GM18861 (cell line): Measurements from ENCODE around the gene GMEB2.
A peak's percentile ranks its signal among the peaks of the same experiment; 100 is the strongest.
"Not testable (repeated sequence)": the region's sequence is repeated elsewhere in the genome, so short reads cannot be mapped to it uniquely, and the experiment has no call there.

Experiments used
- ATAC-seq: cut with Tn5 transposase; IDR thresholded peaks from one replicate; pipeline ENCODE4 v1.9.1; 2021; ENCODE audit not compliant: unreplicated experiment

The GMEB2 gene

DNA sequence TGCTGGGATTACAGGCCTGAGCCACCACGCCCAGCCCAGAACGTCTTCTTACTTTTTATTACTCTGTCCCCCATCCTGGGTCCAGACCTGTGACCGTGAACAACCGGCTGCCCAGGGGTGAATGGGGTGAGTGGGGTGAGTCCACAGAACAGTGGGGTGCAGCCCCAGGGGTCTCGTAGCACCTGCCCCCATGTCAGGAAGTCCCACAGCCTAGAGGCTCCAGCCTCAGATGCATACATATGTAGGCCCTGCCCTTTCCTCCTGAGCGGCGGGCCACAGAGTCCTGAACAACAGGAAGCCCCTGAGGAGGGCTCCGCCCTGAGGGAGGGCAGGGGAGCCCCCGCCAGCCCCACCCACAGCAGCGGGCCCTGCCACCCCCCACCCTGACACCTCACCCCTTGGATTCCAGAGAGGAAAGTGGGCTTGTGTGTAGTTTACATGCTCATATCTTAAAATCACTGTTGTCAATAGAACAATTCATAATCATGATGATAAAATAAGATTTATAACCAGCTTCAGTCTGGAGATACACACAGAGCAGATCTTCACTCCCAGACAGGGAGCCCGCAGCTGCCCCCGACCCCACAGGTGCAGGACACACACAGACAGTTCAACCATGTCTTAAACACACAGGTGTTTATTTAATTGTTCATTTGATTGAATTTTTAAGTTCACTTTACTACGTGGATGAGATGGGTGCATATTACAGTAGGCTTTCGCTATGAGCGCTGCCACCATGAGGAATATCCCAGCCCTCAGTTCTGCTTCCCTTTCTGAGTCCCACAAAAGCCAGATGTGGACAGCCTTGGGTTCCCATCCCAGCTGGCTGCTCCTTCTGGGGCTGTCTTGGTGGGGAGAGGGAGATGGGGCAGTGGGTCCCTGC, 12.4 kb upstream of the GMEB2 start:
- no peak for ATAC-seq

DNA sequence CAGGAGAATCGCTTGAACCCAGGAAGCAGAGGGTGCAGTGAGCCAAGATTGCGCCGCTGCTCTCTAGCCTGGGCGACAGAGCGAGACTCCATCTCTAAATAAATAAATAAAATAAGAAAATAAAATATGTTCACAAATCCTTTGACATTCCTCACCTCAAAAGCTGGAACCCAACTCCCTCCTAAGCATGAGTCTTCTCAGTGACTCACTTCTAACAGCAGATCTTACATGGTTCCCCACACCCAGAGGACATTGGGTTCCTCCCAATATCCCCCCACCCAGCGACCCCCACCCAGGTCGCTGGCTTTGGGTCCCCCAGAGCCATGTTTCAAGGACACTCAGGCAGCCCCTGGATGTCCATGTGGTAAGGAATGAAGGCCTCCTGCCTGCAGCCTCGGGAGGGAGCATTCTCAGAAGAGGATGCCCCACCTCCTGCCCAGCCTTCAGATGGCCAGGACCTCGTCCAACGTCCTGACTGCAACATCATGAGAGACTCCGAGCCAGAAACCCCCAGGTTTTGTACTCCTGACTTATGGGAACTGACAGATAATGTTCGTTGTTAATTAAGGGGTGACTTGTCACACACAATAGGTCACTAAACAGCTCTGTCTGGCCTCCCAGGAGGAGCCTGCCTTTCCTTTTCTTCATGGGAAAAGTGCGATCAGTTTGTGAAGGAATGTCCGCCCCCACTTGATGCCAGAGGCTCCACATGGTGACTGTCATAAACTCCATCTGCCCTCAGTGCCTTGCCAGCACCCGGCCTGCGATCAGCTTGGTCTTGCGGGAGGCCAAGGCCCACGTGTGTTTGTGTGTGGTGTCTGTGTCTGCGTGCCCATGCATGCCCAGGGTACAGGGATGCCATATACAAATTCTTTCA, 10.1 kb upstream of the GMEB2 start:
- no peak for ATAC-seq

DNA sequence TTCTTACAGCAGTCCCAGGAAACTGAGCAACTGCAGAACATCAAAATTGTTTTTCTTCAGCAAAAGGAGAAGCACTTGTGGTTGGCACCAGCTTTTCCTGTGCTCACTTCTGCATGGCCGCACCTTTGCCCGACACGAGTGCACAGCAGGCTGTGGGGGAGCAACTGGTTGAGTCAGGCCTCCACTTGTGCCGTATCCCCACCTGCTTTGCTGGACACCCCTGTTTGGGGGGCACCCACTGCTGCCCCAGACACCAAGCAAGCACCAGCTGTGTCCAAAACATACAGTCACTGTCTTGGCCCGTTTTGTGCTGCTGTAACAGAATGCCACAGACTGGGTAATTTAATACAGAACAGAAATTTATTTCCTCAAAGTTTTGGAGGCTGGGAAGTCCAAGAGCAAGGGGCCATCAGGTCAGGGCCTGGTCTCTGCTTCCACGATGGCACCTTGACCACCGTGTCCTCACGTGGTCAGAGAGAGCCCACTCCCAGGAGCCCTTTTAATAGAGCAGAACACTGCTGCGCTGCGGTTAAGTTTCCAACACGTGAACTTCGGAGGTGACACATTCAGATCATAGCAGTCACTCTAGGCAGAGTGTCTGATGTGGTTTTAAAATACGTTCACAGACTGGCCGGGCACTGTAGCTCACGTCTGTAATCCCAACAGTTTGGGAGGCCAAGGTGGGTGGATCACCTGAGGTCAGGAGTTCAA, 8.7 kb upstream of the GMEB2 start:
- peak; percentile 47 for ATAC-seq

DNA sequence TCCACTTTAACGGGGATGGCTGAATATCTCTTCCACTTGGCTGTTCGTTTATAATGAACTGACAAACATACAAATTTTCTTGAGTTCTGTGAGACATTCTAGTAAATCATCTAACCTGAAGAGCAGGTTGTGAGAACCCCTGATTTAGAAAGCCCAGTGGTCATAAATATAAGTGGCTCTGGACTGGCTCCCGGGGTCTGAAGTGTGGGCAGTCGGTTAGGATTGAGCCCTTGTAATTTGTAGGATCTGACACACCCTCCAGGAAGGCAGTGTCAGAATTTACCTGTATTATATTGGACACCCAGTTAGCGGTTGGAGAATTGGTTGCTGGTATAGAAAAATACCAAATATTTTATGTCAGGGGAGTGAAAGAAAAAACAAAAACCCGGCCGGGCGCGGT, 6.8 kb upstream of the GMEB2 start:
- no peak for ATAC-seq

DNA sequence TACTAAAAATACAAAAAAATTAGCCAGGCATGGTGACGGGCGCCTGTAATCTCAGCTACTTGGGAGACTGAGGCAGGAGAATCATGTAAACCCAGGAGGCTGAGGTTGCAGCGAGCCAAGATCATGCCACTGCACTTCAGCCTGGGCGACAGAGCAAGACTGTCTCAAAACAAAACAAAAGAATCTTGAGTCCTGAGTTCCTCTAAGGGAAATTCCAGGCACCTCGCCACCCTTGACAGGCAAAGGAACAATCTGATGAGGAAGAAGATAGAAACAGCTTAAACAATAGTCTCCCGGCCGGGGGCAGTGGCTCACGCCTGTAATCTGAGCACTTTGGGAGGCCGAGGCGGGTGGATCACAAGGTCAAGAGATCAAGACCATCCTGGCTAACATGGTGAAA, 4.5 kb upstream of the GMEB2 start:
- not testable (repeated sequence) for ATAC-seq

DNA sequence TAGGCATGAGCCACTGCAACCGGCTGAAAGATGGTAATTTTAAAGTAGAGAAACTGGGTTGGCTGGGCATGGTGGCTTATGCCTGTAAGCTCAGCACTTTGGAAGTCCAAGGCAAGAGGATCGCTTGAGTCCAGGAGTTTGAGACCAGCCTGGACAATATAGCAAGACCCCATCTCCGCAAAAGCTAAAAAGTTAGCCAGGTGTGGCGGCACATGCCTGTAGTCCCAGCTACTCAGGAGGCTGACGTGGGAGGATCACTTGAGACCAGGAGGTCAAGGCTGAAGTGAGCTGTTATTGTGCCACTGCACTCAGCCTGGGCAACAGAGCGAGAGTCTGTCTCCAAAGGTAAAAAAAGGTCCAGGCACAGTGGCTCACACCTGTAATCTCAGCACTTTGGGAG, 4.1 kb upstream of the GMEB2 start:
- ATAC-seq = not testable (repeated sequence)

DNA sequence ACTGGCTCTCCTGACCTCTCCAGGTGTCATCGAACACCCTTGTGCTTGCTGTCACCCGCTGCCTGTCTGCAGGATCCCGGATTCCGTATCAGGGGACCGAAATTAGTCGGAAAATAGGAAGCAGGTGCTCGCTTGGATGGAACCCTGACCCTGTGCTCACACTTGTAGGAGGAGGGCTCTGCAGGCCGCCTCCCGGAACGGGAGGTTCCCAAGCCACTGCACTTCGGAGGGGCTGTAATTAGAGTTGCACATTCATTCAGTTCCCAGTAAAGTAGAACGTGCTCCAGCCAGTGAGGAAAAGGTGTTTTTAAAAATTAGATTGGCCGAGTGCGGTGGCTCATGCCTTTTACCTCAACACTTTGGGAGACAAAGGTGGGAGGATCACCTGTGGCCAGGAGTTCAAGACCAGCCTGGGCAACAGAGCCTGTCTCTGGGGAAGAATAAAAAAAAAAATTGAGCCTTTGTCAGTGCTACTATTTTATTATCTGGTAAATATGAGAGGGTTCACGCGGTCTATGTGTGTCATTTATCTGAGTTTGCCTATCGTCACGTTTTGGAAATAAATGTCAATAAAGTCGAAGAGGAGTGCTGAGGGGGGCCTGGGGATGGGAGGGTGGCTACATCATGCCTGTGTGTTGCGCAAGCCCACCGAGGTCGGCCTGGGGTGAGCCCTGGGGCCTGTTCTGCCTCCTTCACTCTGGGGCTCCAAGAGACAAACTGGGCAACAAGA, 1.5 kb upstream of the GMEB2 start:
- ATAC-seq = no peak

DNA sequence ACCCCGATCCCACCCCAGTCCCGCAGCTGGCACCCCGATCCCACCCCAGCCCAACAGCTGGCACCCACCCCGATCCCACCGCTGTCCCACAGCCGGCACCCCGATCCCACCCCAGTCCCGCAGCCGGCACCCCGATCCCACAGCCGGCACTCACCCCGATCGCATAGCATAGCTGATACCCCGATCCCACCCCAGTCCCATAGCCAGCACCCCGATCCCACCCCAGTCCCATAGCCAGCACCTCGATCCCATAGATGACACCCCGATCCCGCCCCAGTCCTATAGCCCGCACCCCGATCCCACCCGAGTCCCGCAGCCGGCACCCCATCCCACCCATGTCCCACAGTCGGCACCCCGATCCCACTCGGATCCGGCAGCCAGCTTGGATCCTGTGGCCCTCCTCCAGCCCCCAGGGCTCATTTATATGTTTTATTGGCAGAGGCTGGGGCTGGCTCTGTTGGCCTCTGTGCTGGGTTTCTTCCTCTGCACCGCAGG, 897 bp upstream of the GMEB2 start:
- ATAC-seq = no peak

DNA sequence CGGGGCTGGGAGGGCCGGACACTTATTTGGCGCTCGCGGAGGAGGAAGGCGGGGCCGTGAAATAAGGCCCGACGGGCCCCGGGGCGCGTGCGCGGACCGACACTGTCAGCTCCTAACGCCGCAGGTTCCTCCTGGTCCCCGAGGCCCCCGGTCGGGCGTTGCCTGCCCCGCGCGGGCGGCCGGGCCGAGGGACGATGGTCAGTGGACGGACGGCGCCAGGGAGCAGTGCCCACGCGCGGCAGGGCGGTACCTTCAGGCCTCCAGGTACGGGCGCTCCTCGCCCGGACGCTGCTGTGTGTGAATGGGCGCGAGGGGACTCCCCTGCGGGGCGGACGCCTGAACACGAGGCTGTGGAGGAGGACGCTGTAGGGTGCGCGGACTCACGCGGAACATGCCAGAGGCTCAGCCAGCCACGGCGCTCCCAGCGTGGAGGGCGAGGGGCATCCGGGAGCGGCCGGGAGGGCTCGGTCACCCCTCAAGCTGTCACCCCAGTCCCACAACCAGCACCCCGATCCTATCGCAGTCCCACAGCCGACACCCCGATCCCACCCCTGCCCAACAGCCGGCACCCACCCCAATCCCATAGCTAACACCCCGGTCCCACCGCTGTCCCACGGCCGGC, 339 bp upstream of the GMEB2 start:
- ATAC-seq = peak; percentile 72

DNA sequence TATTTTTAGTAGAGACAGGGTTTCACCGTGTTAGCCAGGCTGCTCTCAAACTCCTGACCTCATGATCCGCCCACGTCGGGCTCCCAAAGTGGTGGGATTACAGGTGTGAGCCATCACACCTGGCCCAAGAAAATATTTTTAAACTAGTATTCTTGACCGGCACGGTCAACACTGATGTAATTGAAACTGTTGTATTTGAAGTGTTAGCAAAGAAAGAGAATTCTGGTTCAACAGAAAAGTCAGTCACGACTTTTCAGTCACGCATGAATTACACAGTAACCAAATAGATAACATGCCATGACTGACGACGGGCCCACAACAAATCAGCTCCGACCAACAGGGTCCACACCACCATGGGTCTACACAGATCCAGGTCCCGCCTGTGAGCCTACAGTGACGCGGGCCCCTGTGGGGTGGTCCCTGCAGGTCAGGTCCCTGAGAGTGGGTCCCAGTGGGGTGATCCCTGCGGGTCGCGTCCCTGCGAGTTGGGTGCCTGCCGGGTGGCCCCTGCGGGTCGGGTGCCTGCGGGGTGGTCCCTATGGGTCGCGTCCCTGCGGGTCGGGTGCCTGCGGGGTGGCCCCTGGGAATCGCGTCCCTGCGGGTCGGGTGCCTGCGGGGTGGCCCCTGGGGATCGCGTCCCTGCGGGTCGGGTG, 1.0 kb downstream of the GMEB2 start:
- ATAC-seq = no peak

DNA sequence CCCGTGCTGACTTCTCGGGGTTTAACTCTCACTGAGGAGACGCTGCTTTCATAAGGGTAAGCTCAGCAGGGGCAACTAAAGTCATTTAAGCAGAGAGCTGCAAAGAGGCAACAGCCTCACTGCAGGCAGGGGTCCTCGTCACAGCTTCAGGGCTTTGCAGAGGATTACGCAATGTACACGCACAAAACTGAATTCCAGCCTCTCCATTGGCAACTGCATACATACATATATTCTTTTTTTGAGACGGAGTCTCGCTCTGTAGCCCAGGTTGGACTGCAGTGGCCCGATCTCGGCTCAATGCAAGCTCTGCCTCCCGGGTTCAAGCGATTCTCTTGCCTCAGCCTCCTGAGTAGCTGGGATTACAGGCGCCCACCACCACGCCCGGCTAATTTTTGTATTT, 2.4 kb downstream of the GMEB2 start:
- no peak for ATAC-seq

DNA sequence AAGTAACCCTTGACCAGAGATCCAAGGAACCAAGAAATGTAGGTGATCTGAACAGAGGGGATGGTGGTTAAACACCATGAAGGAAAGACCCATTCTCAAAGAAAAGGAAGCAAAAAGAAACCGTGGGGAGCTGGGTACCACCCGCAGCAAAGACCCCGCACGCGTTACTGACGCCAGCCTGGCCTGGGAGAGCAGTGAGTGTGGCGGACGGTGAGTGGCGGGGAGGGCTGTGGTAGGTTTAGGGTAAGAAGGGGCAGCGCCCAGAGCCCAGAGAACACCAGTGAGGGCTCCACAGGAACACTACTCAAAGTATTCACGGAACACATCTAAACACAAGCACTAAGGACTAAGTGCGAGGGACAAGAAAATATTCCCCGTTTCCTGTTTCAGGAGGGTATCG, 4.2 kb downstream of the GMEB2 start:
- ATAC-seq = no peak

DNA sequence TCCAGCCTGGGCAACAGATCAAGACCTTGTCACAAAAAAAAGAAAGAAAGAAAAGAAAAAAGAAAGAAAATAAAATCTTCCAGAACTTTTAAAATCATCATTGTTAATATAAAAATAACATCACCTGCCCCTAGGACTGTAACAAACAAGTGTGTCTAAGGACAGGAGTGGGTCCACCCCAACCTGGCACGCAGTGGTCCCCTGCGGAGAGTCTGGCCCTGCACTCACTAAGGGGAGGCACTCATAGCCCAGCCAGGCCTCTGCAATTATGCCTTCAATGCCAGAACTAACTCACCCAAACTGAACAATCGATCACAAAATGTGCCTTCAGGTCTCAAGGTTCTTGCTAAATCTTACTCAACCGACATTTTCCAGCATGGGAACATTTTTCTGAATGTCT, 4.8 kb downstream of the GMEB2 start:
- ATAC-seq = no peak

DNA sequence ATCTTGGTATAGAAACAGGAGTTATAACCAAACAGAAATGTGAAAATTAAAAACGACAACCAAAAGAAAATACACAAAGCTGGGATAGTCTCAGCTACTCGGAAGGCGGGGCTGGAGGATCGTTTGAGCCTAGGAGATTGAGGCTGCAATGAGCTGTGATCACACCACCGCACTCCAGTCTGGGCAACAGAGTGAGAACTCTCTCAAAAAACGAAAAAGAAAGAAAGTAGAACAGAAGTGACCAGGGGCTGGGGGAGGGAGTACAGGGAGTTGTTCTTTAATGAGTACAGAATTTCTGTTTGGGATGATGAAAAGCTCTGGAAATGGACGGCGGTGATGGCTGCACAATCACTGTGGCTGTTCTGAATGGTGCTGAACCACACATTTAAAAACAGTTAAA, 5.9 kb downstream of the GMEB2 start:
- no peak for ATAC-seq

DNA sequence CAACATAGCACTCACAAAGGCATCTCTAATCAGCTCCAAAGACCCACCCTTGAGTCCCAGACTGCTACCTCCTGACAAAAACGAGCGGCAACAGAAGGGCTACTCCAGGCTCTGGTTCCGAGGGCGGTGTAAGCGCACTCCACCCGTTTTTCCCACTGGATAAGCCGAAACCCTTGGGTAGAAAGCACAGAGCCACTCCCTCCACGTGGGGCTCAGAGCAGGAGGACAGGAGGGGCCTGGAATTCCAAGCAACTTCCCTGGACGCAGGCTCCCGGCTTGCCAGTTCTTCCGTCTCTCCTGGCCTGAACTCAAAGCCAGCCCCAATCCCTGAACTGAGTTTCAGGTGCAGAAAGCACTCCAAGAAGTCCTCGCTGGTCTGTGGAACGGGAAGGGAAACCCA, 7.4 kb downstream of the GMEB2 start:
- ATAC-seq = no peak

DNA sequence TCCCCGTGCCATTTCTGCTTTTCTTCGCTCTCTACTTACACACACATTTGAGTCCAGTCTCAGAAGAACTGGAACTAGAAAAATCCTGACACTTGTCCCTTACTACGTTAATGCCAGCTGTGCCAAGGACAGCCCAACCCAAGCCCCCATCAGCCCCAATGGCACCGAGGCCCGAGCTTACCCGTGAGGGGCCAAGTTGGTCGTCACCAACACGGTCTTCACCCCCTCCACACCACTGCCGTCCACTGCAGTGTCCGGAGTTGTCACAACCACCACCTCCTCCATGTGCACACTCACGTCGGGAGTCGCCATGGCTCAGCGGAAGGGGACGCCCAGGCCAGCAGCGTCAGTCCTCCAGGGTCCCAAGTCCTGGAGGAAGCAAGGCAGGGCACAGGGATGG, 7.8 kb downstream of the GMEB2 start:
- no peak for ATAC-seq

DNA sequence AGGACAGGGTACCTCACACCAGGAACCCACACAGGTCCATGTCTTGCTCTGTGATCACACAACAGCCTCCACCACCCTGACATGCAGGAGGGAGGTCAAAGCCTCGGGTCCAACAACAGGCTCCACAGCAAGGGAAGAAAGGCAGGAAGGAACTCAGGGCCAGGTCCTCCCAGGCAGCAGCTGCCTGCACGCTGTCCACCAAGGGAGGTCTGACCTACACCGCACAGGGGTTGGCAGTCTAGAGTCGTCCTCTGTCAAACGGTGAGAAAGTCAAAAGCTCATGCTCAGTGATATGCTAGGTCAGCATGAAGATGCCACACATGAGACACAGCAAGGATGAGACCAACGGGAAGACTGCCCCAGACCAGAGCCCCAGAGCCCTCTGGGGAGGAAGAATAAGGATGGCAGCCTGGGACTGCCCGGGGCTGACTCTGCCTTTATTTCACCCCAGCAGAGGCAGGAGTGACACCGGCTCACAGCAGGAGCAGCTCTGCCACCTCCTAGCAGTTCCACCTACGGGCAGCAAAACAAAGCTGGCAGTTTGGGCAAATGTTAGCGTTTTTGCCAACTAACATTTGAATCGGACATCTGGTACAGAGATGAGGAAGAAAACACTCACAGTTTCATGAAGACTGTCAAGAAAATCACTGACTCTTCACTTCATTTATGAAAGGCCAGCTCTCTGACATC, 8.5 kb downstream of the GMEB2 start:
- no peak for ATAC-seq

DNA sequence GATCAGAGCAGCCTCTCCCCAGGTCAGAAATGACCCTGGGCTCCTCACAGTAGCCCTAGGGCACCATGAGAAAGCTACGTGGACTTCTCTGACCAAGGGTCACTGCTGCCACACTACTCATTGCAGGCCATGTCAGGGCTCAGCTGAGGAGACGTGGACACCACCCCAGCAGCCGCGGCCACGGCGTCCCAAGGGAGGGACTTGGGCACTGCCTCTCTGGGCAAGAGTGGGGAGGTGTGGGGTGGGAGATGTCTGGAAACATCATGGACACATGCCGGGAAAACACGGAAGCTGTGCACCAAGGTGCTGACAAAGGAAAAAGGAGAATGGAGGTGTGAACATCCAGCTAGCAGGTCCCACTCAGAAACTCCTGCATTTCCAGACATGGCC, 9.0 kb downstream of the GMEB2 start:
- no peak for ATAC-seq
